Measurements from ENCODE around the gene NDST1. TPM values are rescaled to one million over a fixed set of nuclear protein-coding genes. Genes with fewer than 3 reads are reported as not detected.

NDST1 gene
- total RNA-seq, 2 donors from 2014 or later, result 59.3 to 71.2 TPM

DNA sequence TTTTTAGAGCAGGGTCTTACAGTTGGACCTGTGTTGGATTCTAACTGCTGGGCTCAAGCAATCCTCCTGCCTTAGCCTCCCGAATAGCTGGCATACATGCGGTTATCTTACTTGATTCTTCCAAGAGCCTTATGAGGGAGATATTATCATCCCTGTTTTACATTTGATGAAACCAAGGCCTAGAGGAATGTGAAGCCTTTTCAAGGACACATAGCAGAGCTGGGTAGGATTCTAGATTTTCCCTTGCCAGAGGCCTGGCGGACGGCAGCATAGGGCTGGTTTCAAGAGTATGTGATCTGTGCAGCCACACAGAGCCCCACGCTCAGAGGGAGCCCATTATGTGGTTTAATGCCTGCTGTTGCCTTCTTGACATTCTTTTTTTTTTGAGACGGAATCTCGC lies 24.2 kb downstream of the NDST1 start:
- intact Hi-C loops (cut with DNase I), result no loop called here

DNA sequence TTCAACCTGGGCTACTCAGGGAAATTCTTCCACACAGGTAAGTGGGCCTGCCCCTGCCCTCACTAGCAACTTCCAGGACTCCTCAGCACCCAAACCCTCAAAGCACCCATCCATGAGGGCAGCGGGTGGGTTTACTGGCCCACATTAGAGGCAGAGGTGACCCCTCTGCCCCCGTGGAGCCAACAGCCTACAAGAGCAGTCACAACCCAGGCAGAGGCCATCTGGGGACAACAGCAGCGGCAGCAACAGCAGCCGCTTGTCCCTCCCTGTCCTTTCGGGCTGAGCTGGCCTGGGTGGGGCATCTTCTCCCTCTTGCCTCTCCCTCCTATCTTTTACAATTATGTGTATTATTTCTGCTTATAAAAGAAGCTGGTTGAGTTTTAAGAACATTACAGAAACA lies 25.1 kb downstream of the NDST1 start:
- intact Hi-C loops (cut with DNase I), result no loop called here
- peak in 1 of 2 donors; percentile 22 for ATAC-seq
- no peak for DNase-seq

More for the DNA sequence above, 24.2 kb downstream of the NDST1 start:
- DNase-seq (no peak), ATAC-seq (no peak)

DNA sequence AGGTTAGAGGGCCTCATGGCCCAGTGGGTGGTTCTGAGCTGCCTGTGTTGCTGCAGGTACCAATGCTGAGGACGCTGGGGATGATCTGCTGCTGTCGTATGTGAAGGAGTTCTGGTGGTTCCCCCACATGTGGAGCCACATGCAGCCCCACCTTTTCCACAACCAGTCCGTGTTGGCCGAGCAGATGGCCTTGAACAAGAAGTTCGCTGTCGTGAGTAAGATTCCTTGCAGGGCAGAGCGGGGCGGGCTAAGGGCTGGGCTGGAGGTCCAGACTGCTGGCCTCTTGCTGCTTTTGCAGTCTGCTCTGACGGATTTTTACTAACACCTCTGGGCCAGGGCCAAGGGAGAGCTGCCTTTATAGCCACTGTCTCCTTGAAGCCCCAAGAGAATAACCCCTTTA lies 26.9 kb downstream of the NDST1 start:
- ATAC-seq (no peak), DNase-seq (no peak)
- intact Hi-C loops (cut with DNase I), result no loop called here

DNA sequence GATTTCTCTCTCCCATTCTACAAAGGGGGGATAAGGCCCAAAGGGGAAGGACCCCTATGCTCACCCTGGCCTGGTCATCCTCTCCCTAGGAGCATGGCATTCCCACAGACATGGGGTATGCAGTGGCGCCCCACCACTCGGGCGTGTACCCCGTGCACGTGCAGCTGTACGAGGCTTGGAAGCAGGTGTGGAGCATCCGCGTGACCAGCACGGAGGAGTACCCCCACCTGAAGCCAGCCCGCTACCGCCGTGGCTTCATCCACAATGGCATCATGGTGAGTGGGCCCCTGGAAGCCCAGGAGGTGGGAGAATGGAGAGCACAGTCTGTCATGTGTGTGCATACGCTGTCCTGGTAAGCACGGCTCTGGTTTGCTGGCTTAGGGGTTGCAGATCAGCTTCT lies 27.7 kb downstream of the NDST1 start:
- intact Hi-C loops (cut with DNase I), result no loop called here

DNA sequence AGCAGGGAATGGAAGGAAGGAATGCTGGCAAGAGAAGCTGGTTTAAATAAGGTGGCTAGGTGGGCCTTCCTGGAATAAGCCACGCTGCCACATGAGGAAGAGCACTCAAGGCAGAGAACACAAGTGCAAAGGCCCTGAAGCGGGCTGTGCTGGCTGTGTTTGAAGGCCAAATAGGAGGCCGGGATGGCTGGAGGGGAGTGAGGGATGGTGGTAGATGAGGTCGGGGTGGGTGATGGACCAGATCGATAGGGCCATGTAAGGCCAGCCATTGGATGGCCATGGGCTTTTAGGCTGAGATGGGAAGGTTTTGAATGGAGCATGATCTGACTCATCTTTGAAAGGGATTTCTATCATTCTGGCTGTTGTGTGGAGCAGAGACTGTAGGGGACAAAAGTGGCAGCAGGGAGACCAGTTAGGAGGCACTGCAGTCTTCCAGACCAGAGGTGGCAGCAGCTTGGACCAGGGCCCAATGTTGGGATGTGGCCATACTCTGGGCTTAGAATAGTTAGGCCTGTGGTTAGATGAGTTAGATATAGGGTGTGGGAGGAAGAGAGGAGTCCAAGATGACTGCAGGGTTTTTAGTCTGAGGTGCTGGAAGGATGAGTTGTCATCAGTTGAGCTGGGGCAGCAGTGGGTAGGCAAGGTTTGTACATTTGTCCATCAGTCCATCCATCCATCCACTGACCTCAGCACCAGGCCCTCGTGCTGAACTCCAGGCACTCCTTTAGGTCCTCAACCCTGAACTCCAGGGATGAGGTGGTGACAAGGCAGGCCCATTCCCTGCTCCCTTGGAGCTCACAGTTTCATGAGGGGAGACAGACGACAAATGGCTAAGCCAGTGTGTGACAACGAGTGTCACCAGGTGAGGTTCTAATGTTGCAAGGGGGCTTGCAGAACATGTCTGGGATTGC lies 30.3 kb downstream of the NDST1 start:
- intact Hi-C loops (cut with DNase I), result no loop called here
- DNase-seq (no peak), ATAC-seq (peak; percentile 70 to 82)

More for the DNA sequence above, 27.7 kb downstream of the NDST1 start:
- ATAC-seq (no peak), DNase-seq (no peak)

DNA sequence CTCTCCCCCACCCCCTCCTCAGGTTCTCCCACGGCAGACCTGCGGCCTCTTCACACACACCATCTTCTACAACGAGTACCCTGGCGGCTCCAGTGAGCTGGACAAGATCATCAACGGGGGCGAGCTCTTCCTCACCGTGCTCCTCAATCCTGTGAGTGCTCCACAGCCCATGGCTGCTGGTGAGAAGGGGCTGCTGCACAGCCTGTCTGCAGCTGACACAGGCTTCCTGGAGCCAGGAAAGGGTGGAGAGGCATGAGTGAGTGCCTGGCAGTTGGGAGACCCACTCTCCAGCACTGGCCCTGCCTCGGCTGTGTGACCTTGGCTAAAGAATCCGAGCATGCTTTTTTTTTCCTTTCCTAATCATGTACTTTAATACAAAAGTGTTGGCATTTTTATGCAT lies 31.3 kb downstream of the NDST1 start:
- ATAC-seq (no peak), DNase-seq (no peak)
- intact Hi-C loops (cut with DNase I), result no loop called here

DNA sequence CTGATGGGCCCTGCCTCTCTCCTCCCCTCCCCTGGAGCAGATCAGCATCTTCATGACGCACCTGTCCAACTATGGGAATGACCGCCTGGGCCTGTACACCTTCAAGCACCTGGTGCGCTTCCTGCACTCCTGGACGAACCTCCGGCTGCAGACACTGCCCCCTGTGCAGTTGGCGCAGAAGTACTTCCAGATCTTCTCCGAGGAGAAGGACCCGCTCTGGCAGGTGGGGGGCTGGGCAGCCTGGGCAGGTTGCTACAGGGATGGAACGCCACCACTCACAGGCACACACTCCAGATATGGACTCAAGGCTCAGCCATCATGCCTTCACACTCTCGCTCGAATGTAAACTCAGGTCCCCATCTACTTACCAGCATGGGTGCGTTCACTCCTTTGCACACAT lies 32.1 kb downstream of the NDST1 start:
- ATAC-seq (no peak), DNase-seq (no peak)
- intact Hi-C loops (cut with DNase I), result loop anchor here (5.0 kb wide), 2 partner anchors 53 to 78 kb away; no protein-coding TSS in a partner anchor

DNA sequence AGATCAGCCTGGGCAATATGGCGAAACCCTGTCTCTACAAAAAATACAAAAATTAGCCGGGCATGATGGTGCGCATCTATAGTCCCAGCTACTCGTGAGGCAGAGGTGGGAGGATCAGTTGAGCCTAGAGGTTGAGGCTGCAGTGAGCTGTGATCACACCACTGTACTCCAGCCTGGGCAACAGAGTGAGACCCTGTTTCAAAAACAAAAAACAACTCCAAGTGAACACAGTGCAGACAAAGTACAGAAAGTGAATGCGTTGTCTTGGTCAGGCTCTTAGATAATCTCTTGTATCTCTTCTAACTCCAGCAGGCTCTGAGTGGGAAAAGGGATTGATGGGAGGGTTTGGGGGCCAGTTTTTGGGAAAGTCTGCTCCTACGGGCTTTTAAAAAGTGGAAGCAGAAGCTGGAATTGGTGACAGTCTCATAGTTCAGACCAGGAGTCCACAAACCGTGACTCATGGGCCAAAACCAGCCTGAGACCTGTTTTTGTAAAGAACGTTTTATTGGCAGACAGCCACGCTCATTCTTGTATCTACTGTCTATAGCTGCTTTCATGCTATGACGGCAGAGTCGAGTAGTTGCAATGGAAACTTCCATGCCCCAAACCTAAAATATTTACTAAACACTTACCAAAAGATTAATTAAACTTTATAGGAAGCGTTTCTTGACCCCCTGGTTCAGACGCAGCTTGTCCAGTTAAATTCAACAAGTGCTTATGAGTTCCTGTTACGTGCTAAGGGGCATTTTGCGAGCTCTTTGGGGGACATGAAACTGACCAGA lies 32.9 kb downstream of the NDST1 start:
- intact Hi-C loops (cut with DNase I), result loop anchor here (5.0 kb wide), 2 partner anchors 54 to 79 kb away; no protein-coding TSS in a partner anchor
- peak; percentile 31 to 55 for ATAC-seq
- peak; percentile 67 for DNase-seq

DNA sequence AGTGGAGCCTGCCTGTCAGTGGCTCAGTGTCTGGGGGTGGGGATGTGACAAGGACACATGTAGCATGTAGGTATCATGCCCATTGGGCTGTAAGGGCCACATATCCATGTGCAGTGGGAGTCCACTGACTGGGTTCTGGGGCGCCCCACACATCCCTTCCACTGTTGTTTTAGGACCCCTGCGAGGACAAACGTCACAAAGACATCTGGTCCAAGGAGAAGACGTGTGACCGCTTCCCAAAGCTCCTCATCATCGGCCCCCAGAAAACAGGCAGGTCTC lies 33.4 kb downstream of the NDST1 start:
- ATAC-seq, result no peak
- intact Hi-C loops (cut with DNase I), result loop anchor here (5.0 kb wide), 2 partner anchors 54 to 79 kb away; no protein-coding TSS in a partner anchor
- no peak for DNase-seq

DNA sequence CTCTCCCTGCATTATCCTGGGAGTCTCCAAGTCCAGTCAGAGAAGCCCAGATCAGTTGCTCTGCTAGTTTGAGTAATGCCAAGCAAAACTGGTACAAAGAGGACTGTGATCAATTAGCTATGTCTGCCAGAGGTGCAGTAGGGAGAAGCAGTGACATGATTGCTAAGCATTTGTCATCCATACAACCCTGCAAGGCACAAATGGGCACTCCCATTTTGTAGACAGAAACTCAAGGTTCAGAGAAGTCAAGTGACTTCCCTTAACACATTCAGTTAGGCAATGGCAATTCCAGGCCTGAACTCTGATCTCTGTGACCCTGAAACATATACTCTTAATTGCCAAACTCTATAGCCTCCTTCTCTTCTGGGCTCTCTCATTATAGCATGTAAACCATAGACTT lies 34.0 kb downstream of the NDST1 start:
- no peak for ATAC-seq
- no peak for DNase-seq
- intact Hi-C loops (cut with DNase I), result loop anchor here (5.0 kb wide), 2 partner anchors 55 to 80 kb away; no protein-coding TSS in a partner anchor

DNA sequence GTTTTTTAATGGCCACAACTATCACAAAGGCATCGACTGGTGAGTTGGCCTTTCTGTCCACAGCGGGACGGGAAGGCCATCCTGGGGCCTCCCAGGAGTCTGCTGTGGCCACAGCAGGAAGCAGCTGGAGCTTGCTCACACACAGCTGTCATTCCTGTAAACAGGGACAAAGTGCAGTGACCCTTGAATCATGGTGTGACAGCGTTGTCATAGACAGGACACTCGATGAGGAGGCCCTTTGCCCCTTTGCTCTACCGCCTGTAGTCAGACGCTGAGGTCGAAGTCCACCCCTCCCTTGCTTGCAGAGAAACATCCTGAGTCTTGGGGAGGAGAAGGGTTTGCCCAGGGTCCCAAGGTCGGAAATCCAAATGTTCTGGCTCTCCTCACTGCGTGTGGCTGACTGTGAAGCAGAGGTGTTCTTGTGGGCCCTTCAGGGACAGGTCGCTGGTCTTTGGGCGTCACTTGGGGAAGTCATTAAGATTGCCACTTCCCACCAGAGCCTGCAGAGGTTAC lies 35.1 kb downstream of the NDST1 start:
- DNase-seq (no peak), ATAC-seq (no peak)
- intact Hi-C loops (cut with DNase I), result loop anchor here (5.0 kb wide), 2 partner anchors 56 to 81 kb away; no protein-coding TSS in a partner anchor

DNA sequence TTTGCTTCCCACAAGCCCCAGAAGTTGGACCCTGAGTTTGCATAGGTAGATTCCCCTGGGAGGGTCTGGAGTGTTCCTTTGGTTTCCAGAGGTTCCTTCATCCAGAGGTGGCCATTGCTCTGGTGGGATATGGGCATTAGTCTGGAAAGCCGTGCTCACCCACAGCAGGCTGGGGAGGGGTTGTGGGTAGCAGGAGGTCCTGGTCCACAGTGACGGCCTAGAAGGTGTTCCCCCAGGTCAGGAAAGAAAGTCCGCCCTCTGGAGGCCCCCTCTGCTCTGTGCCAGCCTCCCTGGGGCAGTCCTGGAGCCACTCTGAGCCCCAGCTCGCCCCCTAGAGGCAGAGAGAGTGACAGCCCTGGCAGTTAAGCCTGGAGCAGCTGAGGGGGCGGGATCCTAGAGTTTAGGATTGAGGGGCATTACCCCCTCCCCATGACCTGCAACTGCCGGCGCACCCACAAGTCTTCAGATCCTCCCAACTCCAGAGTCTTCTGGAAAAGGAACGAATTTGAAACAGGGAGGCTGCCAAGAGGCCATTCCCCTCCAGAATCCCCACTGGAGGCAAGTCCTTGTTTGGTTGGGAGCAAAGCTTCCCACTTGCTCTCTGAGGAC lies 36.8 kb downstream of the NDST1 start:
- DNase-seq (peak; percentile 78), ATAC-seq (peak; percentile 78 to 87)
- intact Hi-C loops (cut with DNase I), result loop anchor here (2.0 to 5.0 kb wide), 3 partner anchors 57 to 86 kb away; no protein-coding TSS in a partner anchor

DNA sequence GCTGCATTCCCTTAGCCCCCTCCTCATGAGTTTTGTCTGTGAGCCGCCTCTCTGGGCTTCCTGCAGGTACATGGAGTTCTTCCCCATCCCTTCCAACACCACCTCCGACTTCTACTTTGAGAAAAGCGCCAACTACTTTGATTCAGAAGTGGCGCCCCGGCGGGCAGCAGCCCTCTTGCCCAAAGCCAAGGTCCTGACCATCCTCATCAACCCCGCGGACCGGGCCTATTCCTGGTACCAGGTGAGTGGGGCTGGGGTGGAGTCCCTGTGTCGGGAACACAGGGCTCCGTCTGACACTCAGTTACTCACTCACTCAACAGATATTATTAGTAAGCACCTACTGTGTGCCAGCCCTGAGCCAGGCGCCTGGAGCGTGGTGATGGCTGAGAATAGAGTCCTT lies 37.3 kb downstream of the NDST1 start:
- intact Hi-C loops (cut with DNase I), result loop anchor here in 1 of 2 donors (2.0 kb wide), 1 partner anchor 86 kb away; no protein-coding TSS in a partner anchor
- no peak for DNase-seq
- no peak for ATAC-seq

DNA sequence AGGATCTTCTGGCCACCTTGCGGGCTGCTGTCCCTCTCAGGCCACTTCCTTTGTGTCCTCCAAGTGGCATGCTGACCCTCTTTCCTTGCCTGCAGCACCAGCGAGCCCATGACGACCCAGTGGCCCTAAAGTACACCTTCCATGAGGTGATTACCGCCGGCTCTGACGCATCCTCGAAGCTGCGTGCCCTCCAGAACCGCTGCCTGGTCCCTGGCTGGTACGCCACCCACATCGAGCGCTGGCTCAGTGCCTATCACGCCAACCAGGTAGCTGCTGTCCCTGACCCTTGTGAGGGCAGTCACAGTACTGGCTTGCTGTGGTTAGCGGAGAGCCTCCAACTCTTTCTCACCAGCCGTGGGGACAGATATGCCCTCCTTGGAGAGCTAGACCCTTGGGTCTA lies 40.2 kb downstream of the NDST1 start:
- ATAC-seq, result no peak
- intact Hi-C loops (cut with DNase I), result no loop called here
- no peak for DNase-seq

DNA sequence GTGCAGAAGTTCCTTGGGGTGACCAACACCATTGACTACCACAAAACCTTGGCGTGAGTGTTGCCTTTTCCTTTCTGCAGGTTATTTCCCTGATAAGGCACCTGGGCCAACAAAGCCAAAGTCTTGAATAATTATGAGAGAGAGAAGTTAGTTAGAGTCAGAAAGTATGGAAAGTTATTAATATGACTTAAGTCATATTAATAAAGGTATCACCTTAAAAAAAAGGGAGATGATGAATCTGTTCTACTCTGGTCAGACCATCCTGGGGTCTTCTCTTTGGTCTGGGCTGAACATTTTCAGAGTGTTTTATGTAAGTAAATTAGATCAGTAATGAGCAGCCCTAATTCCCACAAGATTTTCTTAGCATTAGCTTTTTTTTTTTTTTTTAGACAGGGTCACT lies 41.8 kb downstream of the NDST1 start:
- intact Hi-C loops (cut with DNase I), result no loop called here
- no peak for ATAC-seq
- DNase-seq, result no peak

DNA sequence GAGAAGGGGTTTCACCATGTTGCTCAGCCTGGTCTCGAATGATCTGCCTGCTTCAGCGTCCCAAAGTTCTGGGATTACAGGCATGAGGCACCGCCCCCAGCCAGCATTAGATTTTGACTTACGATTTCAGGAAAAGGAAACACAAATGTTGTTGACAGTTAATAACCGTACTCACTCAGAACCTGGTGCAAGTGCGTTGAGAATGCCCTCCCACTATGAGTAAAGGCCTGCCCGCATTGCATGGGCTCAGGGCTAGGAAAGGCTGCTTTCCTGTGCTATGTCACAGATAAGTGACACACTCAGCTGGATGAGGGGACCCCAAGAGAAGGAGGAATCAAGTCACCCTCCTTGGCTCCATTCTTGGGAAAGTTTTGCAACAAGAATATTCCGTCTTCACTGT lies 42.4 kb downstream of the NDST1 start:
- ATAC-seq (no peak), DNase-seq (no peak)

DNA sequence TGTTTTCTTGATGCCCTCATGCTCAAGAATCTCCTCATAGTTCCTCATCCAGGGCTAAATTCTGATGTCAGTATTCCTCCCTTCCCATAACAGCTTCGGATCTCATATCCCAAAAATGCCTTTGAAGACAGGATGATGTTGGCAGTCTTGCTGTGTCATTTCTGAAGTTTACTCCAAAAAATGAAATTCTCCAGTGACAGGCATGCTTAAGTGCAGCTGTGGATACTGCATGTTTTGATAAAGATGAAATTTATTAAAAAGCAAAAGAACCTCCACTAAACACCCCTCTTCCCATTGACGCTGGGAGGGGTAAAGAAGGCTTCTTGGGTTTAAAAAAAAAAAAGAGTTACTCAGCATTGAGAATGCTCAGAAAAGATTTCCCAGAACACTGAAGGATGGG lies 43.1 kb downstream of the NDST1 start:
- intact Hi-C loops (cut with DNase I), result no loop called here
- ATAC-seq (no peak), DNase-seq (no peak)

More for the DNA sequence above, 42.4 kb downstream of the NDST1 start:
- intact Hi-C loops (cut with DNase I), result no loop called here

DNA sequence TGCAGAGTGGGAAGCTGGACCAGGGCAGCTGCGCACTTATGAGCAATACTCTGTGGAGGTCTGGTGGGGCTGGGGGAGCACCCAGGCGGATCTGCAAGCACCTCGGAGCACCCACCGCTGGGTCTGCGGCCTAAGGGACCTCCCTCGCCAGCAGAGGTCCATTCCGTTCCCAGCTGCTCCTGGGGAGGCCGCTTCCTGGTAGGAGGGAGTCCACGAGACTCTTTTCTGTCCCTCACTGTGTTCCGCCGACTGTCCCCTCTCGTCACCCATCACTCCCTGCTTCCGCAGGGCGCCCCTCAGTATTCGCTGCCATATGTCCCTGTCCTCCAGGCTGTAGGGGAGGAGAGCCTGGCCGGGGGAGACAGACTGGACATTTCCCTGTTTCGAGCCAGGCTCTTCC lies 45.5 kb downstream of the NDST1 start:
- DNase-seq, result no peak
- intact Hi-C loops (cut with DNase I), result no loop called here
- ATAC-seq, result no peak

DNA sequence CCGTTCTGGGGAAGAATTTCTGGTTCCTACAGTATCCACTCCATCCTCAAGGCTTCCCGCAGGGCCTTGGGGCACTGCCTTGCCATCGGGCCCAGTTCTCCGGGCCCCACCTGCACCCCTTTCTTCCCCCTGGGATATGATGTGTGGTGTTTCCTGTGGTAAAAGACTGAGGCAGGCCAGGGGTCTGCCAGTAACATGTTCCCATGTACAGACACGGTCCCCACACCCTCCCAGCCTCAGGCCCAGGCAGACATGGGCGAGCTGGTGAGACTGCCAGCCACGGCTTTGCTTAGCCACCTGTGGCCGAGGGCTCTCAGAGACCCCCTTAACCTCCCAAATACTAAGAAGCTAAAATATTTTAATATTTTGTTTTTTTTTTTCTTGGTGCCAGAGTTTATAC lies 46.0 kb downstream of the NDST1 start:
- DNase-seq (no peak), ATAC-seq (no peak)
- intact Hi-C loops (cut with DNase I), result no loop called here

Data from left cardiac atrium (tissue), 4 donors.